Natural killer cell (primary cell): ENCODE data around the gene HOXC5. TPM values are rescaled to one million over a fixed set of nuclear protein-coding genes. Genes with fewer than 3 reads are reported as not detected.

Experiments
- ATAC-seq, 3 donors: fragments of 150-1000 bp in 2 of 3; fragments of 200-7000 bp in 1 of 3; cut with Tn5 transposase; 1 replicate in 1 of 3; 2 replicates in 2 of 3; pipeline ENCODE4 v1.10.0; 2021; ENCODE audit warnings: mild to moderate bottlenecking in 2 of 3, moderate library complexity in 2 of 3
- DNase-seq, 2 donors: peaks; one replicate each; pipeline versions ENCODE4 v3.0.0 to v3.0.0-alpha.2; 2013 to 2021; ENCODE audit warnings: mixed read lengths in 1 of 2
- H3K27ac ChIP-seq: one replicate; pipeline ENCODE4 v1.5.1; 2013; ENCODE audit warnings: mild to moderate bottlenecking, low read length
- H3K27me3 ChIP-seq: one replicate; pipeline ENCODE4 v1.6.1; 2013; ENCODE audit warnings: low read length; ENCODE audit not compliant: control insufficient read depth, insufficient read depth
- H3K36me3 ChIP-seq: one replicate; pipeline ENCODE4 v1.6.1; 2013; ENCODE audit warnings: low read length; ENCODE audit not compliant: control insufficient read depth, insufficient read depth
- H3K4me1 ChIP-seq: one replicate; pipeline ENCODE4 v1.6.1; 2013; ENCODE audit warnings: low read length; ENCODE audit not compliant: control insufficient read depth, insufficient read depth
- H3K4me3 ChIP-seq: one replicate; pipeline ENCODE4 v1.5.1; 2013; ENCODE audit warnings: low read length
- H3K9me3 ChIP-seq: one replicate; pipeline ENCODE4 v1.6.1; 2013; ENCODE audit warnings: low read length; ENCODE audit not compliant: control insufficient read depth, insufficient read depth
- H3K27ac Mint-ChIP-seq, 2 donors: one replicate each; pipeline ENCODE4 v1.8.0; 2022; ENCODE audit warnings: mild to moderate bottlenecking in 2 of 2, mixed read lengths in 2 of 2, moderate library complexity in 1 of 2
- H3K27me3 Mint-ChIP-seq, 2 donors: one replicate each; pipeline ENCODE4 v1.8.0; 2022; ENCODE audit warnings: low read depth in 2 of 2, mixed read lengths in 2 of 2
- H3K36me3 Mint-ChIP-seq: one replicate; pipeline ENCODE4 v1.8.0; 2022; ENCODE audit warnings: mixed read lengths
- H3K4me1 Mint-ChIP-seq, 2 donors: one replicate each; pipeline ENCODE4 v1.8.0; 2022; ENCODE audit warnings: mixed read lengths in 2 of 2
- H3K4me3 Mint-ChIP-seq: one replicate; pipeline ENCODE4 v1.8.0; 2022; ENCODE audit warnings: mild to moderate bottlenecking, moderate library complexity, mixed read lengths
- H3K9me3 Mint-ChIP-seq, 2 donors: one replicate each; pipeline ENCODE4 v1.8.0; 2022; ENCODE audit warnings: mixed read lengths in 2 of 2
- WGBS: methylation state at CpG from one replicate; pipeline ENCODE4 v1.1.7; 2013; ENCODE audit warnings: missing lambda C conversion rate; ENCODE audit not compliant: insufficient coverage; 5-methylcytosine and 5-hydroxymethylcytosine counted together
- intact Hi-C: fragments of 100-400 bp; cut with micrococcal nuclease; formaldehyde crosslinking; loops from one replicate; pipeline ENCODE4 v1.14.2; 2022
- total RNA-seq, 4 donors: library from RNA; stranded (reverse); fragments of 120-200 nt in 1 of 4; gene quantifications; one replicate each; pipeline versions ENCODE4 v1.2.3 to v1.2.4, GENCODE V29; 2013 to 2022
- TF ChIP-seq, protein P1 (sequence below): fragments of 200-600 bp; IDR thresholded peaks from one replicate; pipeline ENCODE4 v1.8.0; 2022; ENCODE audit warnings: antibody characterized with exemption

HOXC5 gene
- total RNA-seq, 3 donors from 2014 or later (not counting 1 experiment from before 2014, with no cell fraction given), result 0.20 TPM; not detected in 2

DNA sequence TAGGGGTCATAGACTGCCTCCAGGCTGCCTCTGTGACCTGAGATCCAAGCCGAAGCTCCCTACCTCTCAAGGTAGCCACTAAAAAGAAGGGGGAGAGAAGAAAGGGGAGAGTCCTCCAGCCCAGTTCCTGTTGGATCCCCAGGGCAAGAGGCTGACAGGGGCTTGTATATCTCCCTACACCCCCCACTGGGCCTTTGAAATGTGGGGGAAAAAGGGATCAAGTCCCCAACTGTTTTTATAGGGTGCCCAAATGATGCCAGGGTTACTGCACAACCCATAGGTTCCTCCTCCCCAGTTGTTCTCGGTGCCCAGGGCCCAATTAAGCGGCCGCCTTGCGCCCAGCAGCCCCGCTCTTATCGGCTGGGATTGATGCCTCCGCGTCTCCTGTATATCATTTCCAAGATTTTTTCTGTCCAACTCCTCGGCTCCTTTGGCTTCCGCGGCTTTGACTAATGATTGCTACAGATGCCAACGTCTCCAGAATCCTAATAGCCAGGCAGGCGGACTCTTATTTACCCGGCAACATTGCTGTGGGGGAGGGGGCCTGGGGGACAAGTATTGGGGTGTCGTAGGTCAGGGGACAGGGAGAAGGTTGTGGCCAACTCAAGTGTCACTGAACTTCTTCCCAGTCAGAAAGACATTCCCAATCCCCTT is 13.1 kb downstream of the HOXC5 start:
- H3K9me3 Mint-ChIP-seq, result no peaks in the 10 kb centered on the region
- Histone ChIP-seq H3K36me3 (no peaks in the 10 kb centered on the region), H3K4me3 (no peak overlapping the region), H3K4me1 (peaks cover 22% of the 10 kb centered on the region), H3K27ac (no peak overlapping the region), H3K27me3 (peaks cover 83% of the 10 kb centered on the region), H3K9me3 (no peaks in the 10 kb centered on the region)
- H3K27me3 Mint-ChIP-seq, result peaks cover 90 to 93% of the 10 kb centered on the region in 2 donors
- DNase-seq (no peak), ATAC-seq (no peak)
- TF ChIP-seq, protein P1, sequence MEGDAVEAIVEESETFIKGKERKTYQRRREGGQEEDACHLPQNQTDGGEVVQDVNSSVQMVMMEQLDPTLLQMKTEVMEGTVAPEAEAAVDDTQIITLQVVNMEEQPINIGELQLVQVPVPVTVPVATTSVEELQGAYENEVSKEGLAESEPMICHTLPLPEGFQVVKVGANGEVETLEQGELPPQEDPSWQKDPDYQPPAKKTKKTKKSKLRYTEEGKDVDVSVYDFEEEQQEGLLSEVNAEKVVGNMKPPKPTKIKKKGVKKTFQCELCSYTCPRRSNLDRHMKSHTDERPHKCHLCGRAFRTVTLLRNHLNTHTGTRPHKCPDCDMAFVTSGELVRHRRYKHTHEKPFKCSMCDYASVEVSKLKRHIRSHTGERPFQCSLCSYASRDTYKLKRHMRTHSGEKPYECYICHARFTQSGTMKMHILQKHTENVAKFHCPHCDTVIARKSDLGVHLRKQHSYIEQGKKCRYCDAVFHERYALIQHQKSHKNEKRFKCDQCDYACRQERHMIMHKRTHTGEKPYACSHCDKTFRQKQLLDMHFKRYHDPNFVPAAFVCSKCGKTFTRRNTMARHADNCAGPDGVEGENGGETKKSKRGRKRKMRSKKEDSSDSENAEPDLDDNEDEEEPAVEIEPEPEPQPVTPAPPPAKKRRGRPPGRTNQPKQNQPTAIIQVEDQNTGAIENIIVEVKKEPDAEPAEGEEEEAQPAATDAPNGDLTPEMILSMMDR, result no peak
- H3K36me3 Mint-ChIP-seq, result no peaks in the 10 kb centered on the region
- intact Hi-C loops, result no loop called here
- no peak overlapping the region for H3K27ac Mint-ChIP-seq
- H3K4me1 Mint-ChIP-seq, result peaks cover 11 to 24% of the 10 kb centered on the region in 2 donors
- WGBS, result 53% methylated on average over 13 of the region's 16 CpGs
- H3K4me3 Mint-ChIP-seq, result no peak overlapping the region

GRCh38 chr12:54046809-54047159 is 13.9 kb downstream of the HOXC5 start:
- H3K4me1 Mint-ChIP-seq, result peaks cover 14 to 32% of the 10 kb centered on the region in 2 donors
- H3K27me3 Mint-ChIP-seq, result peaks cover 93 to 98% of the 10 kb centered on the region in 2 donors
- H3K4me3 ChIP-seq, result no peak overlapping the region
- no peak for DNase-seq
- no peaks in the 10 kb centered on the region for H3K36me3 ChIP-seq
- WGBS, result 15% methylated on average over 27 of the region's 27 CpGs
- H3K27ac Mint-ChIP-seq, result no peak overlapping the region
- intact Hi-C loops, result no loop called here
- peaks cover 86% of the 10 kb centered on the region for H3K27me3 ChIP-seq
- no peak overlapping the region for H3K27ac ChIP-seq
- H3K4me1 ChIP-seq, result peaks cover 30% of the 10 kb centered on the region
- no peaks in the 10 kb centered on the region for H3K9me3 Mint-ChIP-seq
- TF ChIP-seq, protein P1, result no peak
- H3K9me3 ChIP-seq, result no peaks in the 10 kb centered on the region
- no peaks in the 10 kb centered on the region for H3K36me3 Mint-ChIP-seq
- no peak overlapping the region for H3K4me3 Mint-ChIP-seq
- ATAC-seq, result no peak

DNA sequence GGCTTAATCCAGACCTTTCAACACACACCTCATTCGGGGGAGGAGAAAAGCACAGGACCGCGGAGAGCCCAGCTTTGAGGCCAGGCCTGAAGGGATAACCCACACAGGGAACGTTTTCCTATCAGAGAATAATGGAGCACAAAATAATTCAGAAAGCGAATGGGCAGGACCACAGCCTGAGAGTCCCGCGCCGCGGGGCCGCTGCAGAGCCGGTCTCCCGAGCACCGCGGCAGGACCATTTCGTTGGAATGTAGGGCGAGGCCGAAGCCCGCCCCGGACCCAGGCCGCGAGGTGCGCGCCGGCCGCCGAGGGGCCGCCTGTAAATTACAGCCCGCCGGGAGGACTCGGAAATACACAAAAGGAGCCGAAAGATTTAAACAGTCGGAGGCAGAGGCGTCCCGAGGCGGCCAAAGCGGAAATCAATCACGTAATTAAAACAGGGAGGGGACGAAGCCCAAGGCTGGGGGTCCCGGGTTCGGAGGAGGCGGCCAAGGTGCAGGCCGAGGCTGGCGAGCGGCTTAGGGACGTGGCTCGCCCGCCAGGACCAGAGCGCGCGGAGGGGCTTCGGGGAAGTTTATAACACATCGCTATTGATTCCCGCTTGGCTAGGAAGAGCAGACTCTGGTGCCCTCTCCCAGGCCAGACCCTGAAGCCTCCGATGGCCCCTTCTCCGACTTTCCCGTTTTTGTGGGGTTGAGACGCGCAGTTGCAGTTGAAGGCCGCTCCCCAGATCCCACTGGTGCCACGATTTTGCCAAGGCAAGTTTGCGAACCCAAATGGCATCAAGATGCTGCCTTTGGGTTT is 14.5 kb downstream of the HOXC5 start:
- Histone ChIP-seq H3K36me3 (no peaks in the 10 kb centered on the region), H3K4me1 (peaks cover 36% of the 10 kb centered on the region), H3K27me3 (peaks cover 88% of the 10 kb centered on the region), H3K4me3 (no peak overlapping the region), H3K9me3 (no peaks in the 10 kb centered on the region), H3K27ac (no peak overlapping the region)
- no peaks in the 10 kb centered on the region for H3K9me3 Mint-ChIP-seq
- H3K4me1 Mint-ChIP-seq, result peaks cover 20 to 37% of the 10 kb centered on the region in 2 donors
- TF ChIP-seq, protein P1, result no peak
- WGBS, result 11% methylated on average over 61 of the region's 61 CpGs
- no peak overlapping the region for H3K4me3 Mint-ChIP-seq
- H3K27me3 Mint-ChIP-seq, result peaks cover 93 to 98% of the 10 kb centered on the region in 2 donors
- H3K36me3 Mint-ChIP-seq, result no peaks in the 10 kb centered on the region
- ATAC-seq, result no peak
- intact Hi-C loops, result no loop called here
- H3K27ac Mint-ChIP-seq, result no peak overlapping the region
- peak in 1 of 2 donors; percentile 19 for DNase-seq
